ENCODE data around the gene GZF1. TPM values are rescaled to one million over a fixed set of nuclear protein-coding genes. Genes with fewer than 3 reads are reported as not detected.

GZF1 gene
- total and polyA plus RNA-seq, 4 donors = 1.6 to 11.0 (median 5.1) TPM

- Histone ChIP-seq H3K9ac (ENCODE audit: low read depth in 1 of 2, low read length in 2 of 2) (no peak overlapping the region), H3K4me3 (ENCODE audit: low read depth in 1 of 3, low read length in 3 of 3) (no peak overlapping the region), H3K36me3 (ENCODE audit: control insufficient read depth in 4 of 4, insufficient read depth in 3 of 4, low read depth in 1 of 4, low read length in 3 of 4) (no peaks in the 10 kb centered on the region), H3K27ac (ENCODE audit: low read depth in 1 of 2, low read length in 2 of 2) (no peak overlapping the region), H3K27me3 (ENCODE audit: control insufficient read depth in 4 of 4, insufficient read depth in 4 of 4, low read length in 3 of 4) (no peaks in the 10 kb centered on the region), H3K4me1 (ENCODE audit: control insufficient read depth in 4 of 4, insufficient read depth in 4 of 4, low read length in 3 of 4) (no peaks in the 10 kb centered on the region), H3K9me3 (ENCODE audit: control insufficient read depth in 4 of 4, low read length in 3 of 4) (no peaks in the 10 kb centered on the region)
- no peak for TF ChIP-seq FOXA2 (IDR thresholded peaks at IDR 0.05)
- TF ChIP-seq HNF4G (IDR thresholded peaks at IDR 0.05) = no peak
- TF ChIP-seq RXRA (IDR thresholded peaks at IDR 0.05) = no peak
- no peak for TF ChIP-seq GABPA (IDR thresholded peaks at IDR 0.05 in 1 of 2, conservative IDR thresholded peaks at IDR 0.05 in 1 of 2)
- no peak for TF ChIP-seq JUND (IDR thresholded peaks at IDR 0.05)
- TF ChIP-seq ZBTB33 (IDR thresholded peaks at IDR 0.05) = no peak
- TF ChIP-seq EGR1 (IDR thresholded peaks at IDR 0.05; ENCODE audit: low read depth in 2 of 2) = no peak
- TF ChIP-seq YY1 (IDR thresholded peaks at IDR 0.05) = no peak
- no peak for TF ChIP-seq ATF3 (IDR thresholded peaks at IDR 0.05)
- no peak for TF ChIP-seq TAF1 (conservative IDR thresholded peaks at IDR 0.05)
- no peak for TF ChIP-seq RAD21 (IDR thresholded peaks at IDR 0.05)
- no peak for TF ChIP-seq MAX (IDR thresholded peaks at IDR 0.05)
- TF ChIP-seq SP1 (IDR thresholded peaks at IDR 0.05) = no peak
- TF ChIP-seq HNF4A (conservative IDR thresholded peaks at IDR 0.05) = no peak
- DNase-seq (ENCODE audit: low spot score) = no peak
- WGBS = 92% methylated on average over 5 of the region's 5 CpGs
Measured at GRCh38 chr20:23336476-23336875, 25.5 kb upstream of the GZF1 start.

GRCh38 chr20:23337312-23337711, 24.7 kb upstream of the GZF1 start:
- Histone ChIP-seq H3K27ac (ENCODE audit: low read depth in 1 of 2, low read length in 2 of 2) (no peak overlapping the region), H3K9ac (ENCODE audit: low read depth in 1 of 2, low read length in 2 of 2) (no peak overlapping the region), H3K9me3 (ENCODE audit: control insufficient read depth in 4 of 4, low read length in 3 of 4) (no peaks in the 10 kb centered on the region), H3K36me3 (ENCODE audit: control insufficient read depth in 4 of 4, insufficient read depth in 3 of 4, low read depth in 1 of 4, low read length in 3 of 4) (no peaks in the 10 kb centered on the region), H3K4me3 (ENCODE audit: low read depth in 1 of 3, low read length in 3 of 3) (no peak overlapping the region), H3K27me3 (ENCODE audit: control insufficient read depth in 4 of 4, insufficient read depth in 4 of 4, low read length in 3 of 4) (no peaks in the 10 kb centered on the region), H3K4me1 (ENCODE audit: control insufficient read depth in 4 of 4, insufficient read depth in 4 of 4, low read length in 3 of 4) (no peaks in the 10 kb centered on the region)
- no peak for TF ChIP-seq YY1 (IDR thresholded peaks at IDR 0.05)
- TF ChIP-seq CTCF (IDR thresholded peaks at IDR 0.05; ENCODE audit: low read depth, low read length, missing input control) = no peak
- TF ChIP-seq ATF3 (IDR thresholded peaks at IDR 0.05) = no peak
- no peak for TF ChIP-seq REST (IDR thresholded peaks at IDR 0.05)
- no peak for TF ChIP-seq EGR1 (IDR thresholded peaks at IDR 0.05; ENCODE audit: low read depth in 2 of 2)
- TF ChIP-seq RXRA (IDR thresholded peaks at IDR 0.05) = no peak
- no peak for DNase-seq (ENCODE audit: low spot score)

All from liver (tissue), 9 donors.